Lower leg skin (tissue), 3 donors: ENCODE results near the gene ARHGAP24.

Source experiments
- CTCF ChIP-seq, 3 donors: fragments of 450-650 bp; IDR thresholded peaks; one replicate each; pipeline ENCODE4 v1.5.1; 2016; ENCODE audit warnings: antibody characterized with exemption in 3 of 3, mild to moderate bottlenecking in 3 of 3, moderate library complexity in 2 of 3
- POLR2A ChIP-seq, 2 donors: fragments of 450-650 bp; IDR thresholded peaks; one replicate each; pipeline ENCODE4 v1.6.1; 2016 to 2017; ENCODE audit warnings: antibody characterized with exemption in 2 of 2, mild to moderate bottlenecking in 1 of 2, moderate library complexity in 1 of 2

- TF ChIP-seq CTCF (IDR thresholded peaks at IDR 0.05), result no peak
- no peak for TF ChIP-seq POLR2A (IDR thresholded peaks at IDR 0.05)
These were observed 462.6 kb downstream of the ARHGAP24 start for GRCh38 chr4:85937507-85937906.
